Adrenal gland (tissue), 12 donors: ENCODE results near the gene ST8SIA6. TPM values are rescaled to one million over a fixed set of nuclear protein-coding genes. Genes with fewer than 3 reads are reported as not detected.

Source experiments
- DNase-seq, 7 donors: peaks; one replicate each; pipeline ENCODE4 v3.0.0-alpha.2; 2019 to 2020
- H3K27ac ChIP-seq, 5 donors: fragments of 200-600 bp; sonication (generic) in 4 of 5; 1 replicate in 3 of 5; 2 replicates in 2 of 5; pipeline versions ENCODE4 v1.5.1 to v1.8.0; 2016 to 2020; ENCODE audit warnings: mild to moderate bottlenecking in 1 of 5
- H3K27me3 ChIP-seq: fragments of 200-600 bp; 2 replicates; pipeline ENCODE4 v1.8.0; 2021
- H3K36me3 ChIP-seq, 2 donors: fragments of 200-600 bp; replicated peaks in 1 of 2; 1 replicate in 1 of 2; 2 replicates in 1 of 2; pipeline versions ENCODE4 v1.5.1 to v1.8.0; 2018 to 2022
- H3K4me1 ChIP-seq, 2 donors: fragments of 200-600 bp; replicated peaks in 1 of 2; 1 replicate in 1 of 2; 2 replicates in 1 of 2; pipeline versions ENCODE4 v1.5.1 to v1.8.0; 2018 to 2021
- H3K4me3 ChIP-seq, 4 donors: fragments of 200-600 bp; sonication (generic) in 3 of 4; one replicate each; pipeline ENCODE4 v1.5.1; 2016 to 2018
- H3K9me3 ChIP-seq, 3 donors: fragments of 200-600 bp; sonication (generic) in 1 of 3; replicated peaks in 1 of 3; 1 replicate in 2 of 3; 2 replicates in 1 of 3; pipeline versions ENCODE4 v1.5.1 to v1.8.0; 2016 to 2021
- POLR2A ChIP-seq, 2 donors: fragments of 450-650 bp; IDR thresholded peaks; one replicate each; pipeline ENCODE4 v1.6.1; 2017; ENCODE audit warnings: antibody characterized with exemption in 2 of 2, mild to moderate bottlenecking in 2 of 2, moderate library complexity in 1 of 2
- WGBS, 4 donors: extraction: QIAGEN DNeasy Blood & Tissue Kit in 2 of 4; methylation state at CpG; one replicate each; pipeline versions ENCODE4 v1.1.5 to v1.1.7; 2013 to 2017; 5-methylcytosine and 5-hydroxymethylcytosine counted together
- intact Hi-C, 2 donors: fragments of 100-400 bp; cut with DNase I; formaldehyde crosslinking; loops; one replicate each; pipeline versions ENCODE4 v1.14.1 to v1.15.0; 2022 to 2023
- polyA plus RNA-seq, 3 donors: library from polyadenylated mRNA; stranded (reverse); fragments of 200-250 nt in 2 of 3; fragments of 350-450 nt in 1 of 3; fragmentation: Illumina TruSeq in 1 of 3; extraction: RNeasy Lipid Tissue Mini Kit (QIAGEN cat#74804) in 1 of 3; gene quantifications; one replicate each; pipeline ENCODE4 v1.2.3, GENCODE V29; 2013 to 2014
- total RNA-seq, 9 donors: library from RNA; depleted of rRNA in 4 of 9; stranded (reverse); fragments of >200 nt in 4 of 9; fragments of 120-200 nt in 1 of 9; fragmentation: NEBNext Ultra II Directional in 1 of 9; extraction: Animal tissue kit (Norgen Biotek cat#: 25700) in 1 of 9; gene quantifications; one replicate each; pipeline versions ENCODE4 v1.1.0 to v1.2.4, GENCODE V29; 2013 to 2023
- TF ChIP-seq, protein P1 (sequence below), 6 experiments: fragments of 450-650 bp in 4 of 6; fragments of 200-600 bp in 2 of 6; sonication (generic) in 1 of 6; IDR thresholded peaks; 1 replicate in 5 of 6; 2 replicates in 1 of 6; pipeline versions ENCODE4 v1.5.1 to v1.8.0; 2016 to 2021; ENCODE audit warnings: antibody characterized with exemption in 6 of 6, mild to moderate bottlenecking in 2 of 6, moderate library complexity in 1 of 6
- donor health status: healthy with polysubstance abuse.
- donor health status: Bipolar disorder and iron deficiency.
- donor health status: DM: yes; HTN: yes; CAD: no.
- donor health status: DM: no; HTN: no; CAD: no.
- donor health status: DM: no; HTN: no; CAD: no.
- donor health status: DM: yes; HTN: yes; CAD: no.

Gene ST8SIA6
- total and polyA plus RNA-seq, 12 donors: 0.13 to 3.4 (median 0.54) TPM; not detected in 1

DNA sequence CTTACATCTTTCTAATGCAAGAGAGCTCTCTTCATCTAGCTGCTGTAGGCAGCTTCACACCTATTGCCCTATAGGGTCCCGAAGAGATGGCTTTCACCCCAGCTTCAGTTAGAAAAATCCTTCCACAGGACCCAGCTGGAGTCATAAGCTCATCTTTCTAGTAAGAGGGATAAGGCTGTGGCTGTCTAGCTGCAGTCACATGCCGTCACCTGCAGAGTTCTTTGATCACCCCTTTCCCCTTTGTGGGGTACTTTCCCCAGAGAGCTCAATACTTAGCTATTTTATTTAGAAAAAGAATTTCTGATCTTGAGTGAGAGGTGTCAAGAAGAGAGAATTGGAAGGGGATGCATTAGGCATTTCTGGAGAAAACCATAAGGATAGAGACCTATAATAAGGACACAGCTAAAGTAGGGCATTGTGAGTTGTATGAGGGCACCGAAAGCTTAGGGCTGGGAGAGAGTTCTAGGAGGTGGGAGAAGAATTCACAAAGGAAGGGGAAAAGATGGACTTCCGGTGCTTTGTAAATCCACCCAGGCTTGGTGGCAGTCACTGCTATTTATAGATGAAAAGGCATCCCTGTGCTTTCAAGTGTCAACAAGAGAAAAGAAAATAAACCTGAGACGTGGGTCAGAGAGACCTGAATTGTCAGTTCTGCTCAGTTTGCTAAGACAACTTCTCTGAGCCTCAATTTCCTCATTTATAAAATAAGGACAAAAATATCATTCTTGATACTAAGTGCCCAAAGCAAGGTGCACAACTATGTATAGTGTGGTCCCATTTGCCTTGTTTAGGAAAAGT lies 11.1 kb upstream of the ST8SIA6 start:
- Histone ChIP-seq H3K4me3 (no peak overlapping the region), H3K4me1 (no peaks in the 10 kb centered on the region), H3K27me3 (no peaks in the 10 kb centered on the region), H3K36me3 (no peaks in the 10 kb centered on the region), H3K27ac (no peak overlapping the region), H3K9me3 (no peaks in the 10 kb centered on the region)
- intact Hi-C loops: no loop called here
- TF ChIP-seq, protein P1, sequence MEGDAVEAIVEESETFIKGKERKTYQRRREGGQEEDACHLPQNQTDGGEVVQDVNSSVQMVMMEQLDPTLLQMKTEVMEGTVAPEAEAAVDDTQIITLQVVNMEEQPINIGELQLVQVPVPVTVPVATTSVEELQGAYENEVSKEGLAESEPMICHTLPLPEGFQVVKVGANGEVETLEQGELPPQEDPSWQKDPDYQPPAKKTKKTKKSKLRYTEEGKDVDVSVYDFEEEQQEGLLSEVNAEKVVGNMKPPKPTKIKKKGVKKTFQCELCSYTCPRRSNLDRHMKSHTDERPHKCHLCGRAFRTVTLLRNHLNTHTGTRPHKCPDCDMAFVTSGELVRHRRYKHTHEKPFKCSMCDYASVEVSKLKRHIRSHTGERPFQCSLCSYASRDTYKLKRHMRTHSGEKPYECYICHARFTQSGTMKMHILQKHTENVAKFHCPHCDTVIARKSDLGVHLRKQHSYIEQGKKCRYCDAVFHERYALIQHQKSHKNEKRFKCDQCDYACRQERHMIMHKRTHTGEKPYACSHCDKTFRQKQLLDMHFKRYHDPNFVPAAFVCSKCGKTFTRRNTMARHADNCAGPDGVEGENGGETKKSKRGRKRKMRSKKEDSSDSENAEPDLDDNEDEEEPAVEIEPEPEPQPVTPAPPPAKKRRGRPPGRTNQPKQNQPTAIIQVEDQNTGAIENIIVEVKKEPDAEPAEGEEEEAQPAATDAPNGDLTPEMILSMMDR (IDR thresholded peaks at IDR 0.05): no peak
- no peak for TF ChIP-seq POLR2A (IDR thresholded peaks at IDR 0.05)
- no peak for DNase-seq
- 50 to 73% (median 58%) methylated on average over 5 of the region's 5 CpGs for WGBS, 4 donors

DNA sequence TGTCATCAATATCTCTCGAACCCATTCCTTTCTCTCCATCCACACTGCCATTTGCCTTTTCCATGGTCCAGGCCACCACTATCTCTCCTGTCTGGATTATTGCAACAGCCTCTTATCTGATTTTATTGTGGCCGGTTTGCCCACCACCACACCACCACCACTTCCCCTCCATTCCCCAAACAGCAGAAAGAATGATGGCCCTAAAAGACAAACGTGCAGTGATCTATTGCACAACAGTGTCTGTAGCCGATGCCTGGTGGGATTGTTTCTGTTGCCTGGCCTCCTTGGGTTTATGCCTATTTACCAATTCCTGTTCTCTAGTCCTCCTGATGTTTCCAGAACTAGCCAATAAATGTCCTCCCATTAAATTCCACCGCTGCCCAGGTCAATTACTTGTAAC lies 10.2 kb upstream of the ST8SIA6 start:
- WGBS, 4 donors: 63 to 75% (median 68%) methylated on average over 5 of the region's 5 CpGs
- no peaks in the 10 kb centered on the region for H3K27me3 ChIP-seq
- H3K36me3 ChIP-seq: no peaks in the 10 kb centered on the region
- H3K4me1 ChIP-seq: no peaks in the 10 kb centered on the region
- TF ChIP-seq POLR2A (IDR thresholded peaks at IDR 0.05): no peak
- TF ChIP-seq, protein P1 (IDR thresholded peaks at IDR 0.05): no peak
- H3K27ac ChIP-seq: no peak overlapping the region
- H3K9me3 ChIP-seq: no peaks in the 10 kb centered on the region
- no peak overlapping the region for H3K4me3 ChIP-seq
- DNase-seq: no peak
- intact Hi-C loops: no loop called here

DNA sequence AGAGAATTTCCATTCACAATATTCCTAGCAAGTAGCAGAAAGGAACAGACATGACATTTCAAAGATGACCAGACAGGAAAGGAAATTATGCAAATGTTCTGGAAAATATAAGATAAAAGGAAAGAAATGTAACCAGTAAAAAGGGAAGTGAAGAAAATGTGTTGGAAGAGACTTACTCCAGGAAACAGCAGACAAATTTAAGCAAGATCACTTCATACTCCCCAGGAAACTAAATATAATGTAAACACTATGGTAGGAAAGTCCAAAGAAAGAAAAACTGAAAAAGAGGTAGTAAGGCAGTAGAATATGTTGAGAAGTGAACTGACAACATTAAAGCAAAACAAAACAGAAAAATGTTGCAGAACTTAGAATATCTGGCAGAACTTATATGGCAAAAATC lies 6.4 kb upstream of the ST8SIA6 start:
- Histone ChIP-seq H3K27me3 (peaks cover 2% of the 10 kb centered on the region), H3K27ac (no peak overlapping the region), H3K36me3 (no peaks in the 10 kb centered on the region), H3K4me1 (no peaks in the 10 kb centered on the region), H3K9me3 (no peaks in the 10 kb centered on the region), H3K4me3 (no peak overlapping the region)
- no peak for DNase-seq
- intact Hi-C loops: no loop called here
- TF ChIP-seq, protein P1 (IDR thresholded peaks at IDR 0.05): no peak
- no peak for TF ChIP-seq POLR2A (IDR thresholded peaks at IDR 0.05)

DNA sequence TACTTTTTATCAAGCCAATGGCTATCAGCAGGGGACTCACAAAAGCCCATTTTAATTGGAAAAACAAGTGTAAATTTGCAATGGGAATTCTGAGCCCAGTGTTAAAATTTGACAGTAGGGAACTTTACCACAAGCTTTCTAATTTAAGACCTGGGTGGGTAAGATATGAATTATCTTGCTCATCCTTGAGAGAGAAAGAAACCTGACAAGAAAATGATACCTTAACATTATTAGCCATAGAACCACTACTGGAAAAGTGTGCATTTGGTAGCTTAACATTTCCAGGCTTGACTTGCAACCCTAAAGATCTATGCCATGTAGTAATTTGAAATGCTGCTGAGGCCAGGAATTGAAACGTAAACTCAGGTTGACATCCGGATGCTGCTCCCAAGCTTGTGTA lies 2.7 kb upstream of the ST8SIA6 start:
- 77 to 98% (median 96%) methylated on average over 2 of the region's 2 CpGs for WGBS, 4 donors
- Histone ChIP-seq H3K36me3 (no peaks in the 10 kb centered on the region), H3K27ac (no peak overlapping the region), H3K9me3 (no peaks in the 10 kb centered on the region), H3K4me1 (peaks cover 3 to 7% of the 10 kb centered on the region in 2 donors), H3K4me3 (no peak overlapping the region), H3K27me3 (peaks cover 27% of the 10 kb centered on the region)
- intact Hi-C loops: no loop called here
- TF ChIP-seq, protein P1 (IDR thresholded peaks at IDR 0.05): no peak
- TF ChIP-seq POLR2A (IDR thresholded peaks at IDR 0.05): no peak
- DNase-seq: no peak
